ENCODE measurements around the gene VAMP7.

The VAMP7 gene

GRCh38 chrX:155867821-155868220 lies 13.3 kb upstream of the VAMP7 start:
- TF ChIP-seq CTCF (IDR thresholded peaks at IDR 0.05), result no peak
- H3K9me3 Mint-ChIP-seq, result peaks cover 40% of the 10 kb centered on the region
- H3K4me1 Mint-ChIP-seq, result no peaks in the 10 kb centered on the region
- no peak overlapping the region for H3K27ac Mint-ChIP-seq
- no peak for DNase-seq
- no peaks in the 10 kb centered on the region for H3K36me3 Mint-ChIP-seq (ENCODE audit: low read depth)
- H3K4me3 Mint-ChIP-seq, result no peak overlapping the region
- H3K27me3 Mint-ChIP-seq (ENCODE audit: low read depth, poor library complexity), result peaks cover 5% of the 10 kb centered on the region

- no peaks in the 10 kb centered on the region for H3K27me3 Mint-ChIP-seq (ENCODE audit: low read depth, poor library complexity)
- no peak for TF ChIP-seq CTCF (IDR thresholded peaks at IDR 0.05)
- DNase-seq, result no peak
- peaks cover 38% of the 10 kb centered on the region for H3K9me3 Mint-ChIP-seq
- H3K4me1 Mint-ChIP-seq, result no peaks in the 10 kb centered on the region
- no peaks in the 10 kb centered on the region for H3K36me3 Mint-ChIP-seq (ENCODE audit: low read depth)
- no peak overlapping the region for H3K27ac Mint-ChIP-seq
- no peak overlapping the region for H3K4me3 Mint-ChIP-seq
Measured at GRCh38 chrX:155870958-155871357, 10.2 kb upstream of the VAMP7 start.

- no peak for TF ChIP-seq CTCF (IDR thresholded peaks at IDR 0.05)
- no peaks in the 10 kb centered on the region for H3K27me3 Mint-ChIP-seq (ENCODE audit: low read depth, poor library complexity)
- no peaks in the 10 kb centered on the region for H3K36me3 Mint-ChIP-seq (ENCODE audit: low read depth)
- H3K27ac Mint-ChIP-seq, result no peak overlapping the region
- no peak for DNase-seq
- H3K4me1 Mint-ChIP-seq, result no peaks in the 10 kb centered on the region
- H3K4me3 Mint-ChIP-seq, result no peak overlapping the region
- peaks cover 40% of the 10 kb centered on the region for H3K9me3 Mint-ChIP-seq
Measured at GRCh38 chrX:155871934-155872333, 9.2 kb upstream of the VAMP7 start.

GRCh38 chrX:155873188-155873587 lies 8.0 kb upstream of the VAMP7 start:
- DNase-seq, result no peak
- no peak for TF ChIP-seq CTCF (IDR thresholded peaks at IDR 0.05)
- Mint-ChIP-seq H3K27ac (no peak overlapping the region), H3K4me1 (no peaks in the 10 kb centered on the region), H3K27me3 (ENCODE audit: low read depth, poor library complexity) (peaks cover 5% of the 10 kb centered on the region), H3K36me3 (ENCODE audit: low read depth) (no peaks in the 10 kb centered on the region), H3K9me3 (peaks cover 43% of the 10 kb centered on the region), H3K4me3 (no peak overlapping the region)

- peaks cover 9% of the 10 kb centered on the region for H3K27me3 Mint-ChIP-seq (ENCODE audit: low read depth, poor library complexity)
- H3K4me3 Mint-ChIP-seq, result no peak overlapping the region
- DNase-seq, result no peak
- no peaks in the 10 kb centered on the region for H3K4me1 Mint-ChIP-seq
- H3K36me3 Mint-ChIP-seq (ENCODE audit: low read depth), result no peaks in the 10 kb centered on the region
- H3K27ac Mint-ChIP-seq, result no peak overlapping the region
- no peak for TF ChIP-seq CTCF (IDR thresholded peaks at IDR 0.05)
- peaks cover 38% of the 10 kb centered on the region for H3K9me3 Mint-ChIP-seq
Measured at GRCh38 chrX:155874571-155875244, 6.4 kb upstream of the VAMP7 start.

GRCh38 chrX:155876704-155877103 lies 4.4 kb upstream of the VAMP7 start:
- no peaks in the 10 kb centered on the region for H3K36me3 Mint-ChIP-seq (ENCODE audit: low read depth)
- no peak overlapping the region for H3K4me3 Mint-ChIP-seq
- peaks cover 49% of the 10 kb centered on the region for H3K9me3 Mint-ChIP-seq
- H3K4me1 Mint-ChIP-seq, result peaks cover under 1% of the 10 kb centered on the region
- H3K27ac Mint-ChIP-seq, result no peak overlapping the region
- no peak for DNase-seq
- TF ChIP-seq CTCF (IDR thresholded peaks at IDR 0.05), result no peak
- H3K27me3 Mint-ChIP-seq (ENCODE audit: low read depth, poor library complexity), result peaks cover 16% of the 10 kb centered on the region

All from nephron progenitor cell (in vitro differentiated cells).